ENCODE results near the gene ZNF346.

Gene ZNF346

GRCh38 chr5:177113566-177114424 is 91.3 kb downstream of the ZNF346 start:
- TF ChIP-seq EGR1 (IDR thresholded peaks at IDR 0.05) (no peak), NFIC (IDR thresholded peaks at IDR 0.05) (no peak), MAX (IDR thresholded peaks at IDR 0.05) (no peak), FOXM1 (IDR thresholded peaks at IDR 0.05; ENCODE audit: borderline replicate concordance, low read depth) (no peak), RAD21 (IDR thresholded peaks at IDR 0.05; ENCODE audit: low read depth) (peak; percentile 99), TCF12 (IDR thresholded peaks at IDR 0.05; ENCODE audit: low read depth) (no peak), USF1 (IDR thresholded peaks at IDR 0.05) (no peak), TEAD4 (IDR thresholded peaks at IDR 0.05) (no peak), YY1 (IDR thresholded peaks at IDR 0.05; ENCODE audit: low read depth) (no peak)

- TF ChIP-seq USF1 (IDR thresholded peaks at IDR 0.05) (no peak), FOXM1 (IDR thresholded peaks at IDR 0.05; ENCODE audit: borderline replicate concordance, low read depth) (no peak), EGR1 (IDR thresholded peaks at IDR 0.05) (no peak), TEAD4 (IDR thresholded peaks at IDR 0.05) (no peak)
Observed at GRCh38 chr5:177116631-177117373, 94.3 kb downstream of the ZNF346 start.

GRCh38 chr5:177117441-177118045 is 95.0 kb downstream of the ZNF346 start:
- TF ChIP-seq CEBPB (IDR thresholded peaks at IDR 0.05): no peak
- no peak for TF ChIP-seq FOXM1 (IDR thresholded peaks at IDR 0.05; ENCODE audit: borderline replicate concordance, low read depth)
- no peak for TF ChIP-seq TCF12 (IDR thresholded peaks at IDR 0.05; ENCODE audit: low read depth)
- no peak for TF ChIP-seq RAD21 (IDR thresholded peaks at IDR 0.05; ENCODE audit: low read depth)
- no peak for TF ChIP-seq TAF1 (IDR thresholded peaks at IDR 0.05; ENCODE audit: low read depth)
- no peak for TF ChIP-seq CREB1 (IDR thresholded peaks at IDR 0.05; ENCODE audit: low read depth)
- TF ChIP-seq MAX (IDR thresholded peaks at IDR 0.05): no peak
- no peak for TF ChIP-seq NFIC (IDR thresholded peaks at IDR 0.05)
- TF ChIP-seq EP300 (IDR thresholded peaks at IDR 0.05; ENCODE audit: borderline replicate concordance): no peak
- TF ChIP-seq TEAD4 (IDR thresholded peaks at IDR 0.05): no peak
- TF ChIP-seq YY1 (IDR thresholded peaks at IDR 0.05; ENCODE audit: low read depth): no peak
- no peak for TF ChIP-seq ZBTB7A (IDR thresholded peaks at IDR 0.05; ENCODE audit: low read depth)
- TF ChIP-seq EGR1 (IDR thresholded peaks at IDR 0.05): no peak

GRCh38 chr5:177122566-177122965 is 100.1 kb downstream of the ZNF346 start:
- no peak for TF ChIP-seq NFIC (IDR thresholded peaks at IDR 0.05)
- no peak for TF ChIP-seq CEBPB (IDR thresholded peaks at IDR 0.05)
- no peak for TF ChIP-seq MAX (IDR thresholded peaks at IDR 0.05)
- TF ChIP-seq RAD21 (IDR thresholded peaks at IDR 0.05; ENCODE audit: low read depth): no peak
- no peak for TF ChIP-seq ZBTB7A (IDR thresholded peaks at IDR 0.05; ENCODE audit: low read depth)
- TF ChIP-seq EP300 (IDR thresholded peaks at IDR 0.05; ENCODE audit: borderline replicate concordance): no peak
- TF ChIP-seq YY1 (IDR thresholded peaks at IDR 0.05; ENCODE audit: low read depth): no peak
- no peak for TF ChIP-seq USF1 (IDR thresholded peaks at IDR 0.05)
- TF ChIP-seq FOXM1 (IDR thresholded peaks at IDR 0.05; ENCODE audit: borderline replicate concordance, low read depth): no peak
- no peak for TF ChIP-seq TEAD4 (IDR thresholded peaks at IDR 0.05)

GRCh38 chr5:177123789-177124485 is 101.4 kb downstream of the ZNF346 start:
- TF ChIP-seq YY1 (IDR thresholded peaks at IDR 0.05; ENCODE audit: low read depth) (no peak), TAF1 (IDR thresholded peaks at IDR 0.05; ENCODE audit: low read depth) (no peak), FOXM1 (IDR thresholded peaks at IDR 0.05; ENCODE audit: borderline replicate concordance, low read depth) (no peak), TCF12 (IDR thresholded peaks at IDR 0.05; ENCODE audit: low read depth) (no peak), MAX (IDR thresholded peaks at IDR 0.05) (no peak), TEAD4 (IDR thresholded peaks at IDR 0.05) (no peak), CREB1 (IDR thresholded peaks at IDR 0.05; ENCODE audit: low read depth) (no peak), ZBTB7A (IDR thresholded peaks at IDR 0.05; ENCODE audit: low read depth) (no peak), REST (IDR thresholded peaks at IDR 0.05; ENCODE audit: low read depth) (no peak), NFIC (IDR thresholded peaks at IDR 0.05) (no peak), RAD21 (IDR thresholded peaks at IDR 0.05; ENCODE audit: low read depth) (no peak), CEBPB (IDR thresholded peaks at IDR 0.05) (no peak), USF1 (IDR thresholded peaks at IDR 0.05) (no peak), EP300 (IDR thresholded peaks at IDR 0.05; ENCODE audit: borderline replicate concordance) (no peak), EGR1 (IDR thresholded peaks at IDR 0.05) (no peak)
